ENCODE results near the gene UBL4A. TPM values are rescaled to one million over a fixed set of nuclear protein-coding genes. Genes with fewer than 3 reads are reported as not detected.

The UBL4A gene
- total RNA-seq, 1 donor from 2014 or later: 12.1 TPM

DNA sequence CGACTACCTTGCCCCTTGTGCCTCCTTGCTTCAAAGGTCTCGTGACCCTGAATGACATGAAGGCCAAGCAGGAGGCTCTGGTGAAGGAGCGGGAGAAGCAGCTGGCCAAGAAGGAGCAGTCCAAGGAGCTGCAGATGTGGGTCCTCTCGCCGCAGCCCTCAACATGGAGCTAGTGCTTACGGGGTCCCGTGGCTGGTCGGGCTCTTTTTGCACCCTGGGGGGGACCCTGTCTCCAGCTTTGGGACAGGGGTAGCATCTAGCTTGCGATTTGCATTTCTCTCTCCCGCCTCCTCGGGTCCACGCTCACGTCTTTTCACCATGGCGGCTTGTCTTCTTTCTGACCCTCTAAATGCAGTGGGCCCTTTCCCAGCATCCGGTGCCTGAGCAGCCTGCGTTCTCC is 40.6 kb downstream of the UBL4A start:
- peaks cover 13% of the 10 kb centered on the region for H3K27me3 Mint-ChIP-seq (ENCODE audit: insufficient read depth, low read depth)

DNA sequence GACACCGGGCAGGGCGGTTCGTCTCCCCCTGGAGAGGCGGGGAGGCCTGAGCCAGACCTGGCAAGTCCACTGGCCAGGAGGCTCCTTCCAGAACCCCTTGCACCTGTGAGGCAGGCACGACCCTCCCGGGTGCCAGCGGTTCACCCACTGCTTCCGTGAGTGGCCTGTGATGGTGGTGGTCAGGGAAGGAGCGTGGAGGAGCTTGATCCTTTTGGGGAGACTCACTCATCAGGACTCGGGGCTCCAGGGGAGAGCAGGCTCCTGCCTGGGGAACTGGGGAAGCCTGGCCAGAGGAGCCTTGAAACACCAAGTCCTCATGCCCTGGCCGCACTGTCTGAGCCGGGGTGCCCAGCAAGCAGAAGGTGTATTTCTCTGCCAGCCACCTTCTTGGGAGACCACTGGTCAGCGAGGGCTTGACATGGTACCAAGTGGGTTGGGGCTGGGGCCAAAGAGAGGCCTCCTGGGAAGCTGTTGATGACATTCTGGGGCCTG is 41.6 kb downstream of the UBL4A start:
- Histone ChIP-seq H3K27ac (no peak overlapping the region), H3K4me2 (peak overlapping the region; percentile 86), H3K4me1 (no peaks in the 10 kb centered on the region), H3K4me3 (peak overlapping the region; percentile 64), H3K9me3 (ENCODE audit: low read depth) (no peaks in the 10 kb centered on the region), H3K27me3 (no peaks in the 10 kb centered on the region), H3K79me2 (ENCODE audit: low read depth) (peaks cover 22% of the 10 kb centered on the region), H3K36me3 (no peaks in the 10 kb centered on the region), H4K20me1 (ENCODE audit: low read depth) (peaks cover 28% of the 10 kb centered on the region), H3K9ac (no peak overlapping the region), H3F3A (ENCODE audit: low read depth) (peaks cover 11% of the 10 kb centered on the region), H2AFZ (replicated peaks) (no peak overlapping the region)
- H3K4me1 Mint-ChIP-seq: peaks cover 6% of the 10 kb centered on the region
- no peak for DNase-seq (ENCODE audit: low spot score)
- no peak overlapping the region for H3K27ac Mint-ChIP-seq
- H3K36me3 Mint-ChIP-seq: peaks cover 7% of the 10 kb centered on the region
- peaks cover 13% of the 10 kb centered on the region for H3K27me3 Mint-ChIP-seq (ENCODE audit: insufficient read depth, low read depth)
- no peak for TF ChIP-seq EZH2 (IDR thresholded peaks at IDR 0.05)
- TF ChIP-seq, protein P1, sequence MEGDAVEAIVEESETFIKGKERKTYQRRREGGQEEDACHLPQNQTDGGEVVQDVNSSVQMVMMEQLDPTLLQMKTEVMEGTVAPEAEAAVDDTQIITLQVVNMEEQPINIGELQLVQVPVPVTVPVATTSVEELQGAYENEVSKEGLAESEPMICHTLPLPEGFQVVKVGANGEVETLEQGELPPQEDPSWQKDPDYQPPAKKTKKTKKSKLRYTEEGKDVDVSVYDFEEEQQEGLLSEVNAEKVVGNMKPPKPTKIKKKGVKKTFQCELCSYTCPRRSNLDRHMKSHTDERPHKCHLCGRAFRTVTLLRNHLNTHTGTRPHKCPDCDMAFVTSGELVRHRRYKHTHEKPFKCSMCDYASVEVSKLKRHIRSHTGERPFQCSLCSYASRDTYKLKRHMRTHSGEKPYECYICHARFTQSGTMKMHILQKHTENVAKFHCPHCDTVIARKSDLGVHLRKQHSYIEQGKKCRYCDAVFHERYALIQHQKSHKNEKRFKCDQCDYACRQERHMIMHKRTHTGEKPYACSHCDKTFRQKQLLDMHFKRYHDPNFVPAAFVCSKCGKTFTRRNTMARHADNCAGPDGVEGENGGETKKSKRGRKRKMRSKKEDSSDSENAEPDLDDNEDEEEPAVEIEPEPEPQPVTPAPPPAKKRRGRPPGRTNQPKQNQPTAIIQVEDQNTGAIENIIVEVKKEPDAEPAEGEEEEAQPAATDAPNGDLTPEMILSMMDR (IDR thresholded peaks at IDR 0.05): no peak
- no peak for TF ChIP-seq EZH2phosphoT487 (IDR thresholded peaks at IDR 0.05)
- H3K9me3 Mint-ChIP-seq: peaks cover 16% of the 10 kb centered on the region
- peak overlapping the region; percentile 30 for H3K4me3 Mint-ChIP-seq

More for the DNA sequence above, 40.6 kb downstream of the UBL4A start:
- Mint-ChIP-seq H3K36me3 (peaks cover 7% of the 10 kb centered on the region), H3K4me3 (no peak overlapping the region), H3K4me1 (peaks cover 6% of the 10 kb centered on the region), H3K27ac (no peak overlapping the region), H3K9me3 (peaks cover 13% of the 10 kb centered on the region)
- Histone ChIP-seq H4K20me1 (ENCODE audit: low read depth) (peaks cover 20% of the 10 kb centered on the region), H3K9ac (no peak overlapping the region), H3K27ac (no peak overlapping the region), H3K4me2 (no peak overlapping the region), H3K36me3 (no peaks in the 10 kb centered on the region), H3K79me2 (ENCODE audit: low read depth) (peaks cover 13% of the 10 kb centered on the region), H3K4me1 (no peaks in the 10 kb centered on the region), H3K9me3 (ENCODE audit: low read depth) (no peaks in the 10 kb centered on the region), H3F3A (ENCODE audit: low read depth) (peaks cover 11% of the 10 kb centered on the region), H2AFZ (replicated peaks) (no peak overlapping the region), H3K4me3 (no peak overlapping the region), H3K27me3 (no peaks in the 10 kb centered on the region)
- TF ChIP-seq EZH2 (IDR thresholded peaks at IDR 0.05) (no peak), EZH2phosphoT487 (IDR thresholded peaks at IDR 0.05) (no peak)
- TF ChIP-seq, protein P1 (IDR thresholded peaks at IDR 0.05): no peak
- no peak for DNase-seq (ENCODE audit: low spot score)

DNA sequence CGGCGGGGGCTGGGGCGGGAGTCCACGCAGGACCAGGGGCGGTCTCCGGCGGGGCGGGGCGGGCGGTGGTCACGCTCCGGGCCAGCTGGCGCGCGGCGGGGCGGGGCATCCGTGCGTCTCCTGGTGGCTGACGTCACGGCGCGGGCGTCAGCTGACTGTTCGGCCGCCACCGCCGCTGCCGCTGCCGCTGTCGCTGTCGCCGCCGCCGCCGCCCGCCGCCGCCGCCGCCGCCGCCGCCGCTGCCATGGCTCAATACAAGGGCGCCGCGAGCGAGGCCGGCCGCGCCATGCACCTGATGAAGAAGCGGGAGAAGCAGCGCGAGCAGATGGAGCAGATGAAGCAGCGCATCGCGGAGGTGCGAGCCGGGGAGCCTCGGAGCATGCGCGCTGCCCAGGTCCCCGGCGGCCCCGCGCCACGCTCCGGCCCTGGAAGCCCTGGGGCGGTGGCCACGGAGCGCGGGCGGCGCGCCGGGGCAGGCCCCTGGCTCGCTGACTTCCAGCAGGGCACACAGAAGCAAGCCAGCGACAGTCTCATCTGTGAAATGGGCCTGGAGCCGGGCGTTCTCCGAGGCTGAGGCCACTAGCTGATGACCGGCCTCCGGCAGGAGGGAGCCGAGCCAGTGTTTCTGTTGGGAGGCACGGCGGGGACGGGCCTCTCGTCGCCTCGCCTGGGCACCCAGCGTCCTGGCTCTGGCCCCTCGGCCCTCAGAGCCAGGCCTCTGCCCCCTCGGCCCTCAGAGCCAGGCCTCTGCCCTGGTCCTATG is 42.2 kb downstream of the UBL4A start, which contains the start of gene FAM50A:
FAM50A (plus strand) TSS at position 150 of the 763 bp plus-strand sequence; CDS start at position 245, 95 bp downstream.
- no peak within 1 kb of the TSS for H3K9ac ChIP-seq
- H4K20me1 ChIP-seq (ENCODE audit: low read depth): peaks cover 34% of the 10 kb centered on the region
- no peaks in the 10 kb centered on the region for H3K36me3 ChIP-seq
- no peak within 1 kb of the TSS for H3K27ac ChIP-seq
- no peaks in the 10 kb centered on the region for H3K27me3 ChIP-seq
- no peak within 1 kb of the TSS for H3K27ac Mint-ChIP-seq
- H3K4me1 Mint-ChIP-seq: peaks cover 6% of the 10 kb centered on the region
- peaks cover 7% of the 10 kb centered on the region for H3K36me3 Mint-ChIP-seq
- peak within 1 kb of the TSS; percentile 83 for H3K4me3 Mint-ChIP-seq
- H3K9me3 ChIP-seq (ENCODE audit: low read depth): no peaks in the 10 kb centered on the region
- H3K4me1 ChIP-seq: no peaks in the 10 kb centered on the region
- DNase-seq (ENCODE audit: low spot score): peak; percentile 86
- H3K4me3 ChIP-seq: peak within 1 kb of the TSS; percentile 64
- peaks cover 11% of the 10 kb centered on the region for H3F3A ChIP-seq (ENCODE audit: low read depth)
- H3K79me2 ChIP-seq (ENCODE audit: low read depth): peaks cover 28% of the 10 kb centered on the region
- TF ChIP-seq, protein P1 (IDR thresholded peaks at IDR 0.05): no peak
- no peak for TF ChIP-seq EZH2phosphoT487 (IDR thresholded peaks at IDR 0.05)
- no peak for TF ChIP-seq EZH2 (IDR thresholded peaks at IDR 0.05)
- H2AFZ ChIP-seq (replicated peaks): peak within 1 kb of the TSS; percentile 22
- H3K27me3 Mint-ChIP-seq (ENCODE audit: insufficient read depth, low read depth): peaks cover 12% of the 10 kb centered on the region
- peak within 1 kb of the TSS; percentile 86 for H3K4me2 ChIP-seq
- peaks cover 16% of the 10 kb centered on the region for H3K9me3 Mint-ChIP-seq

Measured in neural progenitor cell (in vitro differentiated cells).